Measurements from ENCODE around the gene RBKS.

Gene RBKS

DNA sequence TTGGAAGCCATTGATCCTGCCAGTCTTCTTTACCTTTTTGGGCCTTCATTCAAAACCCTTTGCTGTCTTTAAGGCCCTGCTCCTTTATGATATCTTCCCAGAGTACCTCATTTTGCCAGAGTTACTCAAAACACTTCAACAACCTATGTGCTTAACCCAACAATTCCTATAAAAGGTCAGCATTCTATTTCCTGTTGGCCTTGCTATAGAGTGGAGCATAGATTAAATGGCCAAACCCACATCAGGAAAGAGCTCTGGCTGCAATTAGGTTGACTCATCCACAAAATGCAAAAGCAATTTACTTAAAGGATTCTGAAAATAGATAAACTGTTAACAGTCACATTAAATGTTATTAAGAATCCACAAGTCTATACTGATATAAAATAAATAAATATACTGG is 97.4 kb downstream of the RBKS start:
- no peaks in the 10 kb centered on the region for H3K9me3 ChIP-seq
- H3K4me1 ChIP-seq, result peaks cover 3% of the 10 kb centered on the region
- no peaks in the 10 kb centered on the region for H3K27me3 ChIP-seq (ENCODE audit: low read depth)
- DNase-seq (ENCODE audit: low spot score in 2 of 2), result no peak
- in situ Hi-C loops (cut with MboI; ENCODE audit: low sequenced_read_pairs), result no loop called here
- H3K4me3 ChIP-seq, result no peak overlapping the region
- no peaks in the 10 kb centered on the region for H3K36me3 ChIP-seq (replicated peaks)

DNA sequence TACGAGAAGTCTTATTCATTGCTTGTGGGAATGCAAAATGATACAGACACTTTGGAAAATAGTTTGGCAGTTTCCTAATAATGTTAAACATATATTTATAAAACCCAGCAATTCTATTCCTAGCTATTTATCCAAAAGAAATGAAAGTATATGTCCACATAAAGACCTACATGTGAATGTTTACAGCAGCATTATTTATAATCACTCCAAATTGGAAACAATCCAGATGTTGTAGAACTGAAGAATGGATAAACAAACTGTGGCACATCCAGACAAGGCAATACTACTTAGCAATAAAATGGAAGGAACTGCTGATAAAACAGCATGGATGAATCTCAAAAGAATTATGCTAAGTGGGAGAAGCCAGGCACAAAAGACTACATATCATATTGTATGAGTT is 99.4 kb downstream of the RBKS start:
- H3K4me1 ChIP-seq, result no peaks in the 10 kb centered on the region; the same call in 1 of the 2 replicates
- DNase-seq (ENCODE audit: low spot score in 2 of 2), result no peak
- no peak overlapping the region for H3K4me3 ChIP-seq
- H3K27me3 ChIP-seq (ENCODE audit: low read depth), result no peaks in the 10 kb centered on the region
- H3K36me3 ChIP-seq (replicated peaks), result no peaks in the 10 kb centered on the region
- in situ Hi-C loops (cut with MboI; ENCODE audit: low sequenced_read_pairs), result no loop called here
- no peaks in the 10 kb centered on the region for H3K9me3 ChIP-seq

GRCh38 chr2:27782701-27783100 is 107.5 kb downstream of the RBKS start:
- in situ Hi-C loops (cut with MboI; ENCODE audit: low sequenced_read_pairs), result no loop called here
- peaks cover 9% of the 10 kb centered on the region for H3K36me3 ChIP-seq (replicated peaks)

GRCh38 chr2:27781496-27781895 is 108.7 kb downstream of the RBKS start:
- H3K9me3 ChIP-seq, result no peaks in the 10 kb centered on the region
- DNase-seq (ENCODE audit: low spot score in 2 of 2), result no peak
- H3K36me3 ChIP-seq (replicated peaks), result peaks cover 9% of the 10 kb centered on the region
- H3K27me3 ChIP-seq (ENCODE audit: low read depth), result no peaks in the 10 kb centered on the region
- no peak overlapping the region for H3K4me3 ChIP-seq
- H3K4me1 ChIP-seq, result no peaks in the 10 kb centered on the region; the same call in 1 of the 2 replicates
- in situ Hi-C loops (cut with MboI; ENCODE audit: low sequenced_read_pairs), result no loop called here

More at GRCh38 chr2:27782701-27783100, 107.5 kb downstream of the RBKS start:
- Histone ChIP-seq H3K9me3 (no peaks in the 10 kb centered on the region), H3K4me1 (no peaks in the 10 kb centered on the region; the same call in 1 of the 2 replicates), H3K27me3 (ENCODE audit: low read depth) (no peaks in the 10 kb centered on the region), H3K4me3 (no peak overlapping the region)
- no peak for DNase-seq (ENCODE audit: low spot score in 2 of 2)

DNA sequence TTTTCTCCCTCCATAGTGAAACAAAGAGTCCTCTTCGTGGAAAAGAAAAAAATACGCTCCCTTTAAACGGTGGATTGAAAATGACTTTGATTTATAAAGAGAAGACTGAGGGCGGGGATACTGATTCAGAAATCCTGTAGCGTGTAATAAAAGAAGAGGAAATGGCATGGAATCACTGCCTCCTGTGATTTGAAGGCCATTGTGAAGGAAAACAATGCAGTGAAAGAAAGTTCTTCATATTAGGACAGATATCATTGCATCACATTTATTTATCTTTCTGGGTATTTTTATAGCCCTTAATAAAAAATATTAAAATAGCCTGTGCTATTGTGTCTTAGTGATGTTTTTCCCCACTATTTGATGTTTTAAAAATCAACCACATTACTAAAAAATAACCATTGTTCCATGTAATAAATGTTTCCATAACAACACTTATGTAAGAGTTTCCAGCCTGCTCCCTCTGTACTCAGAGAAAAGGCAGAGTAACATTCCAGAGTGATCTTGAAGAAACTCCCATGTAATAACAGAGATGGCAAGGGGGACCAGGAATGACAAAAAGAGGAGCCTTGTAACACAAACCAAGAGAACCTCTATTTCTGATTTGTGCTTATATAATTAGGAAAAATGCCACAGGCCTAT is 110.7 kb downstream of the RBKS start:
- in situ Hi-C loops (cut with MboI; ENCODE audit: low sequenced_read_pairs), result no loop called here
- Histone ChIP-seq H3K27me3 (ENCODE audit: low read depth) (no peaks in the 10 kb centered on the region), H3K4me3 (no peak overlapping the region), H3K36me3 (replicated peaks) (peaks cover 18% of the 10 kb centered on the region), H3K4me1 (no peaks in the 10 kb centered on the region; the same call in 1 of the 2 replicates), H3K9me3 (no peaks in the 10 kb centered on the region)
- no peak for DNase-seq (ENCODE audit: low spot score in 2 of 2)

GRCh38 chr2:27776696-27777095 is 113.5 kb downstream of the RBKS start:
- Histone ChIP-seq H3K36me3 (replicated peaks) (peaks cover 22% of the 10 kb centered on the region), H3K4me3 (no peak overlapping the region), H3K27me3 (ENCODE audit: low read depth) (no peaks in the 10 kb centered on the region), H3K9me3 (no peaks in the 10 kb centered on the region), H3K4me1 (peaks cover 8% of the 10 kb centered on the region)
- DNase-seq (ENCODE audit: low spot score in 2 of 2), result no peak
- in situ Hi-C loops (cut with MboI; ENCODE audit: low sequenced_read_pairs), result no loop called here

DNA sequence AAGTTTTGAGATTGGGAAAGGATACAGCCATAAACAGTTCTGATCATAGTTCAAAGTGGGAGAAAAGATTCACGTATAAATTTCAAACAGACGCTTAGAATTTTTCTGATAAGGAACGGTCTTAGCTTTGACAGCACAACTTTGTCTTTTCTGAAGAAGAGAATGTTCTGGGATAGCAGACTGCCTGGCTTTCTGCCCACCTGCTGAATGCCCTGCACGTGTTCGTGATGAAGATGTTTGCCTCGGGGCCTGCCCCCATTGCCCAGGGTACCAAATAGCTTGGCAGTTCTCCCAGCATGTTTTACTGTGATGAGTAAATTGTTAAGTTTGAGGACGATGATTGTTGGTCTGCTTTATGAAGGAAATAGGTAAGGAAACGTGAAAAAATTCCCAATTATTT is 114.1 kb downstream of the RBKS start:
- in situ Hi-C loops (cut with MboI; ENCODE audit: low sequenced_read_pairs), result no loop called here

DNA sequence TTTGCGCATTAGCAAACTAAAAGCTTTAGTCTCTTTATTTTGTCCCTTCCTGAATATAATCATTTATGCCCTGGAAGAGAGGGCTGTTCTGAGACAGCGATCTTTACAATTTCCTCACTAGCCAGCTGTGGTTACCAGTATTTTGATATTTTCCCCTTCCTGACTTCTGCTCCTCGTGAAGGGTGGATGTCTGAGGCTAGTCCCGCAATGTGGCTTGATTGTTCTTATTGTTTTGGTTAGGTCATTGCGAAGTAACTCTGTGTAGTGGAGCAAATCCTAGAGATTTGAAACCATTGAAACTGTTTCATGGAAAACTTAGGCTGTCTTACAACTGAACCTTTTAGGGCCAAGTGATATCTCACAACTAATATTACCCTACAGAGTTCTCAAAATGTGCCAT is 116.2 kb downstream of the RBKS start:
- Histone ChIP-seq H3K4me1 (peaks cover 13% of the 10 kb centered on the region), H3K27me3 (ENCODE audit: low read depth) (no peaks in the 10 kb centered on the region), H3K4me3 (no peak overlapping the region), H3K9me3 (no peaks in the 10 kb centered on the region; the same call in 1 of the 2 replicates), H3K36me3 (replicated peaks) (peaks cover 13% of the 10 kb centered on the region)
- in situ Hi-C loops (cut with MboI; ENCODE audit: low sequenced_read_pairs), result no loop called here
- no peak for DNase-seq (ENCODE audit: low spot score in 2 of 2)

More for the DNA sequence above, 114.1 kb downstream of the RBKS start:
- Histone ChIP-seq H3K4me3 (no peak overlapping the region), H3K27me3 (ENCODE audit: low read depth) (no peaks in the 10 kb centered on the region), H3K9me3 (no peaks in the 10 kb centered on the region; the same call in 1 of the 2 replicates), H3K36me3 (replicated peaks) (peaks cover 22% of the 10 kb centered on the region), H3K4me1 (peaks cover 10% of the 10 kb centered on the region)
- no peak for DNase-seq (ENCODE audit: low spot score in 2 of 2)

DNA sequence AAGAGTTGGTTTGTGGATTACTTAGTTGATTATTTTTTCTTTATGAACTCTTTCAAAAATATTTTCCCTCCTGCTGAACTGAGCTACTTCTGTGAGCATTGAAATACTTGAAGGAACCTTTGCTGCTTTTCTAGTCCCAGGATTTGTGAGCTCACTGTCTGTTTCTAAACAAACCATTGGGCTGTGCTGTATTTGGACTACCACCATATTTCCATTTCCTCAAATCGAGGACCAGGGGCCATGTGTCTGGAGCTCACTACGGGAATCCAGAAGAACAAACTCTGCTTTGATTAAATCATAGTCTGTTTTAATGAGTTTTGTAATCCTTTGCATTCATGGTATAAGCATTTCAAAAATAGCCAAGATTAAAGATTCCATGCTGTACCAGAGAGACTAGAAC is 117.4 kb downstream of the RBKS start:
- H3K27me3 ChIP-seq (ENCODE audit: low read depth), result no peaks in the 10 kb centered on the region
- DNase-seq (ENCODE audit: low spot score in 2 of 2), result no peak
- peaks cover 13% of the 10 kb centered on the region; the same call in 1 of the 2 replicates for H3K4me1 ChIP-seq
- peak overlapping the region; percentile 89 for H3K4me3 ChIP-seq
- no peaks in the 10 kb centered on the region; the same call in 1 of the 2 replicates for H3K9me3 ChIP-seq
- in situ Hi-C loops (cut with MboI; ENCODE audit: low sequenced_read_pairs), result no loop called here
- H3K36me3 ChIP-seq (replicated peaks), result peaks cover 13% of the 10 kb centered on the region; the same call in 1 of the 2 replicates

DNA sequence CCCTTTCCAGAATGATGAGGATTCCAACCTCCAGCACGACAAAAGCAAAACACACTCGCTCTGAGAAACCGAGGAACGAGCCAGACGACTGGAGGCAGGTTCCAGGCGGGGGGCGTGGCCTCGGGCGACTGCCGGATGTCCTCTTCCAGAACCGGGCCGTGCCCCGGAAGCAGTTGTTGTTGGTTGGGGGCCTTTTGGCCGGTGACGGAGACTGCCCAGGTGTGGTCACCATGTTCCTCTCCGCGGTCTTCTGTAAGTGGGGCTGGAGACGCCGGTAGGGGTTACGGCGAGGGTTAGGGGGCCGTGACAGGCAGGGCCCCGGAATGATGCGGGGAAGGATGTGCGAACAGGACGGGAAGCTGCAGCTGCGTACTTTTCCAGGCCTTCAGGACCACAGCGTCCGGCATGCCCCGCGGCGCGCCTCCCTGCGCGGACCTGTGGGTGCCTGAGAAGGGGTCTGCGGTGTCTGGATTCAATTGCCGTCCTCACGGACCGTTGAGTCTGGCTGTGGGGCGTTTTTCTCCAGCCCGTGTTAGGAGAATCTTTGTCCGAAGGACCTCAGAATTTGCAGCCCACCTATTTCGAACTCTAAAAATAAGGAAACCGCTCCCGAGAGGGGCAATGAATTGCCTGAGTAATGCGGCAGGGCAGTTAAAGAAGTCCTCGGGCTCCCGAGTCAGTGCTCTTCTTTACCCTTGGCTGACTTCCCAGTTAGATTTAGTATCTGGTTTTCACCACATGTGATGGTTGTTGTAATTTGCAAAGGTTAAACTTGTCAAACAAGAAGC is 118.4 kb downstream of the RBKS start, which contains the start of gene MRPL33:
MRPL33 (plus strand) TSS at position 172 of the 788 bp plus-strand sequence; CDS start at position 231, 59 bp downstream.
- in situ Hi-C loops (cut with MboI; ENCODE audit: low sequenced_read_pairs), result no loop called here

DNA sequence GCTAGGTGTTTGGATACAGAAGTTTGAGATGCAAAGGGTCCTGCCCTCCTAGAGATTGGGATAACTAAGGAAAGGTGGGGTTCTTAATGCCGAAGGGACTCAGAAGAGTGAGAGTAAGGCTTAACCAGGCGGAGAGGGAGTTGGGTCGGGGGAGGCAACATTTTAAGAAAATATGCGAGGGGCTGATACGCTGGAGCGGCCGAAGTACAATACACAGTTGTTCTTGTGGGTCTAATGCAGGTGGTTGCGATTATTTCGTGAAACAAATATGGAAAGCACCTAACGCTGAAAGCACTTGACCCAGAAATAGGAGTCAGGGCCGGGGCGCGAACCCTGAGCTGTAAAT is 119.0 kb downstream of the RBKS start:
- peak overlapping the region; percentile 89 for H3K4me3 ChIP-seq
- in situ Hi-C loops (cut with MboI; ENCODE audit: low sequenced_read_pairs), result no loop called here
- H3K27me3 ChIP-seq (ENCODE audit: low read depth), result no peaks in the 10 kb centered on the region
- H3K4me1 ChIP-seq, result peaks cover 13% of the 10 kb centered on the region; the same call in 1 of the 2 replicates
- no peaks in the 10 kb centered on the region; the same call in 1 of the 2 replicates for H3K9me3 ChIP-seq
- DNase-seq (ENCODE audit: low spot score in 2 of 2), result no peak
- H3K36me3 ChIP-seq (replicated peaks), result peaks cover 13% of the 10 kb centered on the region; the same call in 1 of the 2 replicates

More for the DNA sequence above, 118.4 kb downstream of the RBKS start, which contains the start of gene MRPL33:
- Histone ChIP-seq H3K4me3 (peak within 1 kb of the TSS; percentile 89), H3K9me3 (no peaks in the 10 kb centered on the region; the same call in 1 of the 2 replicates), H3K27me3 (ENCODE audit: low read depth) (no peaks in the 10 kb centered on the region), H3K4me1 (peaks cover 13% of the 10 kb centered on the region; the same call in 1 of the 2 replicates), H3K36me3 (replicated peaks) (peaks cover 13% of the 10 kb centered on the region; the same call in 1 of the 2 replicates)
- peak; percentile 88 to 97 for DNase-seq (ENCODE audit: low spot score in 2 of 2)

DNA sequence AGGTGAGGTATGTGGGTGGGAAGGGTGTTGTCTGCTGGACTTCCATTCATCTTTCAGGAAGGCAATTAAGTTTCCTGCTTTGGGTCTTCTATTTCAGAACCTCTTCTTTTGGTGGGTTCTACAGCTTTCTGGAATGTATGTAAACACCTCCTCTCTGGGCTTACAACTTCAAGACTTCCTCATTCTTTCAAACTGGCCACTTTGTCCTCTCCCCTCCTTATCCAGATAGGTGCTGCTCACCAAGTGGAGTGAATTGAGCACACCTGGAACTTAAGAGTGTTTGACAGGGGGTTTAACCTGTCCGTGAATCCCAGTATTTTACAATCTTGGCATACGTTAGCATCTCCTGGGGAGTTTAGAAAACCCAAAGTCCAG is 123.9 kb downstream of the RBKS start:
- Histone ChIP-seq H3K36me3 (replicated peaks) (no peaks in the 10 kb centered on the region), H3K4me1 (peaks cover 4% of the 10 kb centered on the region; the same call in 1 of the 2 replicates), H3K4me3 (no peak overlapping the region), H3K9me3 (no peaks in the 10 kb centered on the region; the same call in 1 of the 2 replicates), H3K27me3 (ENCODE audit: low read depth) (no peaks in the 10 kb centered on the region)
- in situ Hi-C loops (cut with MboI; ENCODE audit: low sequenced_read_pairs), result no loop called here
- DNase-seq (ENCODE audit: low spot score in 2 of 2), result no peak

DNA sequence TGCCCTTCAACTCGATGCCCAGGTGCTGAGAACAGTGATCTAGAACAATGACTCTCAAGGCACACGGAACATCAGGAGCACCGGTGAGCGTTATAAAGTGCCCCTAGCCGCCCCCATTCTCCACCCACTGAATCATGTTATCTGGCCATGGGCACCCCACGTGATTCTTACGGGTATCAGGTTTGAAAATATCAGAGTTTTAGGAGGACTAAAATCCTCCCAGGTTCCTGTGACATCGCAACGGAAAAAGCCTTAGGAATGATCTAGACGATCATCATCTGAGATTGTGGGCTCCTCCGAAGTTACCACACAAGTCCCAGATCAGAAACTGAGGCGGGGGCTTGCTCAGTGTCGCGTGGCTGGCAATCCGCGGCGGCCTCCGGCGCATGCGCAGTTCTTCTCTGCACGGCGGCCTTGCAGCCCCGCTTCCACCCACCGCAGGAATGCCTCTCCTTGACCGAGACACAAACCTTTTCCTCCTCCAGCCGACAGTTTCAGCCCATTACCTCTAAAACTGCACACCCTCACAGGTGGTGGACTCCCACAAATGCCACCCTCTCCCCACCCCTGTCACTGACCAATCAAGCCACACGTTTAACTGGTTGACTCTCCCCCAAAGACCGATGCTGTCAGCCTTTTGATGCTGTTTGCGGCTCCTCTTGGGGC is 124.4 kb downstream of the RBKS start:
- H3K27me3 ChIP-seq (ENCODE audit: low read depth), result no peaks in the 10 kb centered on the region
- DNase-seq (ENCODE audit: low spot score in 2 of 2), result no peak
- in situ Hi-C loops (cut with MboI; ENCODE audit: low sequenced_read_pairs), result no loop called here
- H3K36me3 ChIP-seq (replicated peaks), result no peaks in the 10 kb centered on the region
- no peaks in the 10 kb centered on the region for H3K4me1 ChIP-seq
- no peak overlapping the region for H3K4me3 ChIP-seq
- no peaks in the 10 kb centered on the region for H3K9me3 ChIP-seq
